Measurements from ENCODE around the gene RAB37.

RAB37 gene

DNA sequence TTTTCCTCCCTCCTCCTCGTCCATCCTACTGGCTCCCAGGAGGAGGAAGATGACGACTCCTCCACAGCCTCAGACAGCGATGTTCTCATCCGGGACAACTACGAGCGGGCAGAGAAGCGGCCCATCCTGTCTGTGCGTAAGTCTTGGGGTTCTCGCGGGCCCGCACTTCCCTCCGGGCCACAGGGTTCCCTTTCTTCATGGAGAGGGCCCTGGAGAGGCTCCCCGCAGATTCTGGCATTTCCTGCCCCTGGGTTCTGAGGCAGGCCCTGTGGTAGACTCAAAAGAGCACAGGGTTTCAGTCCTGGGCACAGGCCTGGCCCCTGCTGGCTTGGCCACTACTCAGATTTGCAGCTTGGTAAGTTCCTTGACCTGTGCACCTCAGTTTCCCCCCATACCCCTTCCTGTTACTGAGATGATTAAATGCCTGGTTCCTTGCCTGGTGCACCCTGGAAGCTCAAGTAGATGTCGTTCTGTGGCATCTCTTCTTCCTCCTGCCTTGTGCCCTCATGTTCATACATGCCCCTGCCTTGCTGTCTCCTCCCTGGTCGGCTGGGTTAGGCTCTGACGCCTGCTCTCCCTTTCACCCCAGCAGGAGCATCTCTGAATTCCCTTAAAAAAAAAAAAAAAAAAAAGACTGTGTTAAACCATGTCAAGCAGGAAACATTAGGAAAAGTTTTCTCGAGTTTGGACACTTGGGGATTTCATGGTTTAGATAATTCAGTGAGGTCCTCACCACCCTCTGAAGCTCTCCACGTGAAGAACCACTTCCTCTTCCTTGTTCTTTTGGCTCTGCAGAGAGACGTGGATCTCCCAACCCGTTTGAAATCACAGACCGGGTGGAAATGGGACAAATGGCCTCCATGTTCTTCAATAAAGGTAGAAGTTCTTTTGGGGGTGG, 53.4 kb downstream of the RAB37 start:
- in situ Hi-C loops (cut with HindIII; ENCODE audit: low pct_ligation_motif_present, low pct_unique_long_range_greater_than_20kb, low sequenced_read_pairs), result no loop called here
- DNase-seq, result no peak

DNA sequence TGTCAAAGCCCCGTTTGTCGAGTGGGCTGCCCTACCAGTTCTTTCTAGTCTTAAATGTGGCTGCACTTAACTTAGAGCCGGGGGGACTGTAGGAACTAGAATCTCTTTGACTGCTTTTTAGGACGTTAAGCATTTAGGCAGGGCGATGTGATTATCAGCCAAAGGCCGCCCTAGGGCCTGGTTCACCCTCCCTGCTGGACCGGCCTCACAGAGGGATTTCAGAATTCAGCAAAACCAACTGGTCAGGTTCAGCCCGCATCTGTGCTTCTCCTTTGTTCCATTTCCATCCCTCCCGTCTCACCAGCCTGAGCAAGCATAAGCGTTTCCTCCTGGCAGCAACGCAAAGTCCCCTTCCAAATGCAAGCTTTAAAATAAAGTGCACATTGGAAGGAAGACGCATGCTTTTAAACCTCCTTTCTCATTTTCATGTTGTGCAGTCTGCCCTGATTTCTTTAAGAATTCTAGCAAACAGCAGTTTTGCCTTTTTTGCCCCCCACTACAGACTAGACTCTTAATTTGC, 55.6 kb downstream of the RAB37 start:
- no peak for DNase-seq
- in situ Hi-C loops (cut with HindIII; ENCODE audit: low pct_ligation_motif_present, low pct_unique_long_range_greater_than_20kb, low sequenced_read_pairs), result no loop called here

DNA sequence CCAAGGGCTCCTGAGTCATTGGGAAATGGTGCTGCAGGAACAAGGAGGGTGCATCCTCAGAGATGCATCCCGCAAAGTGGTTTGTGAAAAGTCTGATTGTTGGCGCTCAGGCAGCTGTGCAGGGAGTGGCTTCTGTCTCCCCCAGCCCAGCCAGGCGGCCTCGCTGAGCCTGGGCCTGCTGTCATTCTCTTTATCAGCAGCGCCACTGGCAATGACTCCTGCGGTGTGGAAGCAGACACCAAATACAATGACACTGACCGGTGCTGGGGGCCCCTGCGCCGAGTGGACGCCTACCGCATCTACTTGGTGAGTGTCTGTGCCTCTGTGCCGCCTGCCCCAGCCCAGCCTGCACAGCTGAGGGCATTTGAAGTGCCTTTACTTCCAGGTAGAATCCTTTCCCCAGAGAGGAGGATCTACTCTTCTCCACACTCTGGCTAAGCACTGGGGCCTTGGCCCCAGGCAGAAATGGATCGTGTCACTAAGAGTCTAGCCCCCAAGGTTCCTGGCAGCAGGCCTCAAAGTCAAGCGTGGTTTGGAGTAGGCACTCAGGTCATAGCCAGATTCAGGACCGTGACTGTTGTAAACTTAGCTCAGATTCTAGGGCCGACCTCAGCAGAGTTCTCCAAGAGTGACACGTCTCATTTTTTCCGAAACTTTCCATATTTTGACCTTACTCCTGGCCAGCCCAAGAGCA, 58.4 kb downstream of the RAB37 start:
- in situ Hi-C loops (cut with HindIII; ENCODE audit: low pct_ligation_motif_present, low pct_unique_long_range_greater_than_20kb, low sequenced_read_pairs), result no loop called here
- DNase-seq, result no peak

DNA sequence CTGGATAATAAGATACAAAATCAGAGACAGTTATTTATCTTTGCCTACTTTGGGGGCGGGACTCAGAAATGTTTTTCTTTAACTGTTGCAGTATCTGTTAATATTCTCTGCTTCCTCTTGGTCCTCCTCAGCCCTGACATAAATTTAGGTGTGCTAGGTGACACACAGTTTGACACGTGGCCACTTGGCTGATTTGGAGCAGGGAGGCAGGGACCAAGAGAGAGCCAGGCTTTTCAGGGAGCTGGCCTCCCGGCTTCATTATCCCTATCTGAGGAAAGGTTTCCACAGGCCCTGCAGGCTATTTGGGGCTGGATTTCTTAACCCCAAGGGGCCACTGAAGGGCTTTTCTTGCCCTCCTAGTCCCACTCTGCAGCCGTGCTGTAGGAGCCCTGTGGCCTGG, 59.2 kb downstream of the RAB37 start:
- in situ Hi-C loops (cut with HindIII; ENCODE audit: low pct_ligation_motif_present, low pct_unique_long_range_greater_than_20kb, low sequenced_read_pairs), result no loop called here
- no peak for DNase-seq

DNA sequence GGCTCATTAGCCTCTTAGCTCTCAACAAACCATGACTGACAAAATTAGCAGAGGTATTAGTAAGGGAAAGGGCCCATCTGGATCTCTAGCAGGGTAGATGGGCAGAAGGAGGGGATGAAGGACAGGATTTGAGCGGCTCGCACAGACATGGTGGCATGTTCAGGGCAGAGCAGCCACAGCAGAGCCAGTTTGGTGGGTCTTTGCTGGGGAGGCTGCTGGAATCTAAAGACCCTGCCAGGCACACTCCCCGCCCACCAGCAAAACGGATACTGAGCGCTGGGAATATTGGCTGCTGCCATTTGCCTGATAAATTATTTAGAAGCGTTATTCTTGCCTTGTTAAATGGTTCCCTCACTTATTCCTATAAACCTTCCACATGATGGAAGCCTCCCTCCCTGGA, 59.8 kb downstream of the RAB37 start:
- DNase-seq, result no peak
- in situ Hi-C loops (cut with HindIII; ENCODE audit: low pct_ligation_motif_present, low pct_unique_long_range_greater_than_20kb, low sequenced_read_pairs), result no loop called here
